SK-N-SH (cell line): ENCODE results near the gene TMEM151A. TPM values are rescaled to one million over a fixed set of nuclear protein-coding genes. Genes with fewer than 3 reads are reported as not detected.

Source experiments
- CTCF ChIA-PET: fragments of 300-600, 350-600 bp; formaldehyde crosslinking; extraction: SDS; loops from one replicate; lab custom pipeline; 2021; lab: Yijun Ruan, JAX
- POLR2A ChIA-PET: fragments of 350-600 bp; sonication (Branson Sonifier 250); formaldehyde crosslinking; extraction: SDS; loops from one replicate; lab custom pipeline; 2020; ENCODE audit warnings: antibody characterized with exemption, inconsistent platforms; lab: Yijun Ruan, JAX
- DNase-seq: peaks from one replicate; pipeline ENCODE4 v3.0.0; 2012
- H2AFZ ChIP-seq: fragments of 200-600 bp; sonication (generic); 2 replicates; pipeline ENCODE4 v1.8.1; 2016; ENCODE audit warnings: antibody characterized with exemption, mild to moderate bottlenecking, low read depth
- H3F3A ChIP-seq: fragments of 200-600 bp; sonication (generic); replicated peaks from 2 replicates; pipeline ENCODE3; 2016; ENCODE audit warnings: antibody characterized with exemption, mild to moderate bottlenecking; ENCODE audit not compliant: insufficient read depth
- H3K27ac ChIP-seq, 2 experiments: fragments of 200-500 bp in 1 of 2; fragments of 200-600 bp in 1 of 2; sonication (Bioruptor generic) in 1 of 2; sonication (generic), shearing (Covaris generic) in 1 of 2; 2 replicates each; pipeline versions ENCODE4 v1.5.1 to v1.6.1; 2014 to 2016; ENCODE audit warnings: low read depth in 2 of 2, inconsistent platforms in 1 of 2, low read length in 1 of 2, mild to moderate bottlenecking in 1 of 2, mixed read lengths in 1 of 2
- H3K27me3 ChIP-seq: fragments of 200-600 bp; sonication (generic), shearing (Covaris generic); 2 replicates; pipeline ENCODE4 v1.6.1; 2016; ENCODE audit warnings: mixed run types; ENCODE audit not compliant: insufficient read depth
- H3K36me3 ChIP-seq, 2 experiments: fragments of 200-500 bp in 1 of 2; fragments of 200-600 bp in 1 of 2; sonication (Bioruptor generic) in 1 of 2; sonication (generic) in 1 of 2; replicated peaks in 1 of 2; 2 replicates each; pipeline versions ENCODE3 to v1.5.1; 2014 to 2016; ENCODE audit warnings: low read length in 1 of 2, mild to moderate bottlenecking in 1 of 2; ENCODE audit not compliant: insufficient read depth in 2 of 2, control insufficient read depth in 1 of 2
- H3K4me1 ChIP-seq, 2 experiments: fragments of 200-500 bp in 1 of 2; fragments of 200-600 bp in 1 of 2; sonication (Bioruptor generic) in 1 of 2; sonication (generic), shearing (Covaris generic) in 1 of 2; 2 replicates each; pipeline versions ENCODE4 v1.5.1 to v1.6.1; 2014 to 2016; ENCODE audit warnings: low read depth in 1 of 2, low read length in 1 of 2, mixed run types in 1 of 2; ENCODE audit not compliant: insufficient read depth in 2 of 2, control insufficient read depth in 1 of 2
- H3K4me2 ChIP-seq: fragments of 200-600 bp; sonication (generic), shearing (Covaris generic); 2 replicates; pipeline ENCODE4 v1.6.1; 2017; ENCODE audit warnings: mixed run types
- H3K4me3 ChIP-seq, 2 experiments: fragments of 200-500 bp in 1 of 2; fragments of 200-600 bp in 1 of 2; sonication (Bioruptor generic) in 1 of 2; sonication (generic), shearing (Covaris generic) in 1 of 2; 2 replicates each; pipeline versions ENCODE4 v1.5.1 to v1.8.1; 2014 to 2016; ENCODE audit warnings: low read depth in 2 of 2, inconsistent platforms in 1 of 2, low read length in 1 of 2, mild to moderate bottlenecking in 1 of 2, mixed read lengths in 1 of 2, moderate library complexity in 1 of 2
- H3K79me2 ChIP-seq: fragments of 200-600 bp; sonication (generic); 2 replicates; pipeline ENCODE4 v1.8.1; 2017; ENCODE audit warnings: mild to moderate bottlenecking; ENCODE audit not compliant: insufficient read depth
- H3K9ac ChIP-seq: fragments of 200-600 bp; sonication (generic); 2 replicates; pipeline ENCODE4 v1.6.1; 2017; ENCODE audit warnings: mixed run types
- H3K9me2 ChIP-seq: fragments of 200-600 bp; sonication (generic); 2 replicates; pipeline ENCODE4 v1.6.1; 2017; ENCODE audit warnings: mixed run types
- H3K9me3 ChIP-seq: fragments of 200-600 bp; sonication (generic); 2 replicates; pipeline ENCODE4 v1.6.1; 2017; ENCODE audit warnings: mixed run types, mild to moderate bottlenecking, moderate library complexity
- H4K20me1 ChIP-seq: fragments of 200-600 bp; sonication (generic); 2 replicates; pipeline ENCODE4 v1.6.1; 2017; ENCODE audit warnings: mild to moderate bottlenecking, mixed run types; ENCODE audit not compliant: insufficient read depth
- CHD2 ChIP-seq: fragments of 150-350 bp; IDR thresholded peaks from 2 replicates; pipeline ENCODE4 v1.6.1; 2018; ENCODE audit warnings: low read length; ENCODE audit not compliant: partially characterized antibody
- ELF1 ChIP-seq: IDR thresholded peaks from 2 replicates; pipeline ENCODE4 v1.4.0; 2012
- FOXJ3 ChIP-seq: sonication (generic); formaldehyde crosslinking; IDR thresholded peaks from 2 replicates; pipeline ENCODE4 v1.5.1; 2020; ENCODE audit warnings: mild to moderate bottlenecking, missing genetic modification reagents
- FOXM1 ChIP-seq: IDR thresholded peaks from 2 replicates; pipeline ENCODE4 v1.4.0; 2012; ENCODE audit warnings: low read depth, mild to moderate bottlenecking
- GABPA ChIP-seq: IDR thresholded peaks from 2 replicates; pipeline ENCODE4 v1.4.0; 2012; ENCODE audit warnings: low read depth, mild to moderate bottlenecking
- NRF1 ChIP-seq: IDR thresholded peaks from 2 replicates; pipeline ENCODE4 v1.6.1; 2012; ENCODE audit warnings: low read depth, mild to moderate bottlenecking, low read length
- TCF12 ChIP-seq: IDR thresholded peaks from 2 replicates; pipeline ENCODE4 v1.4.0; 2012
- YY1 ChIP-seq: IDR thresholded peaks from 2 replicates; pipeline ENCODE4 v1.4.0; 2012; ENCODE audit warnings: low read depth, mild to moderate bottlenecking
- WGBS: methylation state at CpG from one replicate; pipeline ENCODE4 v1.1.6; 2017; ENCODE audit warnings: low lambda C conversion rate; 5-methylcytosine and 5-hydroxymethylcytosine counted together
- polyA plus RNA-seq, 3 experiments: library from polyadenylated mRNA; depleted of rRNA; stranded (reverse); fragments of >200 nt; gene quantifications; 2 replicates each; pipeline ENCODE4 v1.2.3, GENCODE V29; 2012

The TMEM151A gene
- 0.29 and 0.35 TPM in 2 replicates for polyA plus RNA-seq (2012; rRNA removed)
- polyA plus RNA-seq (2012; cell fraction: cytosol; rRNA removed) = 0.12 and 0.26 TPM in 2 replicates
- polyA plus RNA-seq (2012; cell fraction: nucleus; rRNA removed) = 0.56 and 0.69 TPM in 2 replicates

DNA sequence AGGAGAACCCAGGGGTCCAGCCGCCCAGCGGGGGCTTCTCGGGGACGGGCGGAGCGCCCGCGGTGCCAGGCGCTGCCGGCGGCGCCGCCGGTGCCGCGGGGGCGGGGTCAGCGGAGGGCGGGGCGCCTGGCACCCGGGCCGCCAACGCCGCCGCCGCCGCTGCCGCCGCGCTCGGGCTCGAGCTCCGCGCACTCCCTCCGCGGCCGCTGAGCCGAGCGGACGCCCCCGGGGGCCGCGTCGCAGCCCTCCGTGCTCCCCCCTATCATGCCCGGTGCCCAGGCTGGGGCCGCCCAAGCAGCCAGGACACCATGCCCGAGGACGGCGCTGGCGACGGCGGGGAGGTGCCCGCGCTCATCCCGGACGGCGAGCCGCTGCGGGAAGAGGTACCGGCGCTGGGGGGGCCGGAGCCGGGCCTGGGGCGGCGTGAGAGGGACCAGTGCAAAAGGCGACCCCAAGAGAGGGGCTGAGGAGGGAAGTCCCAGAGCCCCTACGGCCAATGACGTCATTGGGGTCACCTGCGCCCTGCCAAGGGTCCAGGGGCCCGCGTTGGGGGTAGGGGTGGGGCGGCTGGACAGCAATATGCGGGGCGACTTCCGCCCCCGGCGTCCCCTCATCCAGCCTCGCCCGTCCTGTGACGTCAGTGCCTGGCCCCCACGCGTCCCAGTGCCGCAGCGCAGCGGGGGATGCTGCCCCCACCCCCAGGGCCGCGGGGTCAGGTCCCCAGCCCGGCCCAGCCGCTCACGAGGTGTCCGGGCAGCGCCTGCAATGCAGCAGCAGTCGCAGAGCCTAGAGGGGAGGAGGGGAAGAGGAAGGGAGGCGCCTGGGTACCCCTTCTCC is at the start of gene TMEM151A:
TSS of gene TMEM151A (plus strand) at position 189 of the 837 bp plus-strand sequence. CDS start at position 309, 120 bp downstream.
- Histone ChIP-seq H4K20me1 (no peaks in the 10 kb centered on the region), H3K79me2 (peaks cover 18% of the 10 kb centered on the region; the same call in 1 of the 2 replicates), H3K4me3 (peak within 1 kb of the TSS; percentile 56 to 58), H3K9me3 (no peaks in the 10 kb centered on the region), H3K27me3 (no peaks in the 10 kb centered on the region), H3K36me3 (no peaks in the 10 kb centered on the region), H2AFZ (no peak within 1 kb of the TSS), H3K4me2 (peak within 1 kb of the TSS; percentile 76), H3F3A (peaks cover 9% of the 10 kb centered on the region), H3K4me1 (peaks cover 7 to 32% of the 10 kb centered on the region in 2 experiments; a peak in 2 of 4 replicates), H3K27ac (peak within 1 kb of the TSS in 1 of 2 experiments; percentile 69; a peak in 1 of 4 replicates), H3K9ac (no peak within 1 kb of the TSS), H3K9me2 (no peaks in the 10 kb centered on the region)
- 3% methylated on average over 15 of the region's 95 CpGs for WGBS
- TF ChIP-seq FOXM1 (no peak), FOXJ3 (CRISPR knock-in tag) (no peak), CHD2 (no peak), NRF1 (no peak), YY1 (no peak)
- POLR2A ChIA-PET = interaction anchor here (1.3 to 4.2 kb wide), 3 partner anchors 15 to 24 kb away, joined by 3 to 19 read pairs (median 4); partner anchors contain the start of gene RAB1B
- CTCF ChIA-PET = interaction anchor here (0.6 to 6.2 kb wide), 5 partner anchors 11 to 254 kb away, joined by 3 to 63 read pairs (median 4); no protein-coding TSS in a partner anchor
- peak; percentile 84 for DNase-seq

DNA sequence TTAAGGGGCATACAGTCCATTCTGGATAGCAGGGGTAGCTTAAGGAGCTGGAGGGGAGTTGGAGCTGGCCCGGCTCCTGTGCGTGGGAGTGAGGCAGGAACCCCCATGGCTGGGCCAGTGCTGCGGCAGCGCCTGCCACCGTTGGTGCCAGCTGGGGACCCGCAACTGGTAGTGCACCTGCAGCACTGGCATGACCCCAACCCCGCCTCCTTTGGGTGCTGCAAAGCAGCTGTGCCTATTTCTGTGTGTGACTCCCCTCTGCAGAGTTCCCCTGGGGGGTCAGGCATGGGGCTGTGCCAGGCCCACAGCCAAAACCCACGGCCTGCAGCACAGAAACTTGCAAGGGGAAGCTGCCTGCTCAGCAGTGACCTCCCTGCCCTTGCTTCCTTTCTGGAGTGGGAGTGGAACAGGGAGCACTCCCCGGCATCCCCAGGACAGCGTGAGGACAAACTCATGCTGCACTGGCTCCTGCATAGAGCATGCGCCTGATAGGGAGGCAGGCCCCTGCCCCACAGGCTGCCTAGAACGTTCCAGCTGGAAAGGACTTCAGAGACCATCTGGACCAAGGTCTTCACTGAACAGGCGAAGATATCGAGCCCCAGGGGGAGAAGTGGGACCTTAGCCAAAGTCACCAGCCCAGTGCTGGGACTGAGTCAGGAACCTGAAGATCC is 49.5 kb upstream of the TMEM151A start:
- DNase-seq = no peak
- no peak for TF ChIP-seq ELF1
- TF ChIP-seq GABPA = no peak
- TF ChIP-seq CHD2 = no peak
- no peak for TF ChIP-seq TCF12
- TF ChIP-seq FOXM1 = no peak
- Histone ChIP-seq H3K4me2 (no peak overlapping the region), H3K27me3 (no peaks in the 10 kb centered on the region), H3K27ac (no peak overlapping the region), H3K9me2 (no peaks in the 10 kb centered on the region), H3K36me3 (peaks cover 23 to 86% of the 10 kb centered on the region in 2 experiments), H3F3A (no peaks in the 10 kb centered on the region), H3K9ac (no peak overlapping the region), H3K9me3 (no peaks in the 10 kb centered on the region), H3K4me1 (no peaks in the 10 kb centered on the region), H4K20me1 (no peaks in the 10 kb centered on the region), H2AFZ (no peak overlapping the region), H3K79me2 (no peaks in the 10 kb centered on the region), H3K4me3 (no peak overlapping the region)
- ChIA-PET POLR2A (no interaction called here), CTCF (interaction anchor here (3.4 kb wide), 1 partner anchor 19 kb away, joined by 26 read pairs; no protein-coding TSS in a partner anchor)
- 98% methylated on average over 7 of the region's 14 CpGs for WGBS
